Lung (tissue), 12 donors: ENCODE measurements around the gene GJA9. TPM values are rescaled to one million over a fixed set of nuclear protein-coding genes. Genes with fewer than 3 reads are reported as not detected.
A peak's percentile ranks its signal among the peaks of the same experiment; 100 is the strongest.

Experiments used
- ATAC-seq: fragments of 200-7000 bp; cut with Tn5 transposase; one replicate; pipeline ENCODE4 v1.9.1; 2020; ENCODE audit warnings: moderate number of reproducible peaks; ENCODE audit not compliant: insufficient read depth, low FRiP score
- DNase-seq, 3 donors: peaks; one replicate each; pipeline ENCODE4 v3.0.0-alpha.2; 2013 to 2017
- H3K27ac ChIP-seq, 2 donors: one replicate each; pipeline ENCODE4 v1.5.1; 2013; ENCODE audit warnings: mild to moderate bottlenecking in 2 of 2, moderate library complexity in 2 of 2, control low read depth in 1 of 2, inconsistent platforms in 1 of 2, low read depth in 1 of 2, low read length in 1 of 2
- H3K27me3 ChIP-seq, 3 donors: one replicate each; pipeline ENCODE4 v1.5.1; 2013; ENCODE audit warnings: low read length in 2 of 3; ENCODE audit not compliant: control insufficient read depth in 3 of 3, insufficient read depth in 3 of 3
- H3K36me3 ChIP-seq, 4 donors: one replicate each; pipeline ENCODE4 v1.5.1; 2013; ENCODE audit warnings: low read length in 4 of 4, mild to moderate bottlenecking in 1 of 4, moderate library complexity in 1 of 4; ENCODE audit not compliant: control insufficient read depth in 4 of 4, insufficient read depth in 4 of 4
- H3K4me1 ChIP-seq, 5 donors: one replicate each; pipeline ENCODE4 v1.5.1; 2013; ENCODE audit warnings: low read length in 5 of 5, mild to moderate bottlenecking in 2 of 5, moderate library complexity in 1 of 5; ENCODE audit not compliant: control insufficient read depth in 5 of 5, insufficient read depth in 5 of 5
- H3K4me3 ChIP-seq: one replicate; pipeline ENCODE4 v1.5.1; 2013; ENCODE audit warnings: mild to moderate bottlenecking, control low read depth, moderate library complexity
- H3K9ac ChIP-seq, 2 donors: one replicate each; pipeline ENCODE4 v1.5.1; 2013; ENCODE audit warnings: low read length in 2 of 2, control low read depth in 1 of 2; ENCODE audit not compliant: insufficient read depth in 1 of 2
- H3K9me3 ChIP-seq, 4 donors: one replicate each; pipeline ENCODE4 v1.5.1; 2013; ENCODE audit warnings: low read length in 3 of 4, mild to moderate bottlenecking in 1 of 4, moderate library complexity in 1 of 4; ENCODE audit not compliant: control insufficient read depth in 4 of 4, insufficient read depth in 3 of 4
- CTCF ChIP-seq: IDR thresholded peaks from 2 replicates; pipeline ENCODE4 v1.5.1; 2012; ENCODE audit warnings: mild to moderate bottlenecking; ENCODE audit errors: control extremely low read depth, extremely low read depth
- WGBS, 2 donors: extraction: QIAGEN DNeasy Blood & Tissue Kit; methylation state at CpG; one replicate each; pipeline ENCODE4 v1.1.7; 2013; 5-methylcytosine and 5-hydroxymethylcytosine counted together
- polyA plus RNA-seq, 2 donors: library from polyadenylated mRNA; stranded (reverse); fragments of 200-250 nt; gene quantifications; one replicate each; pipeline ENCODE4 v1.2.1, GENCODE V29; 2013
- total RNA-seq, 2 donors: library from RNA; depleted of rRNA in 1 of 2; stranded (reverse); fragments of >200 nt in 1 of 2; gene quantifications; one replicate each; pipeline ENCODE4 v1.2.1, GENCODE V29; 2014 to 2021
- donor health status: control.
- donor health status: control.
- donor health status: Bipolar disorder and iron deficiency.
- donor health status: healthy.
- donor health status: DM: yes; HTN: yes; CAD: no.

Gene GJA9
- total and polyA plus RNA-seq, 4 donors: 0.04 to 0.05 TPM; not detected in 2

- Histone ChIP-seq H3K4me3 (peak within 1 kb of the TSS; percentile 96), H3K27ac (peak within 1 kb of the TSS; percentile 87 to 93), H3K36me3 (peaks cover 7 to 26% (median 9%) of the 10 kb centered on the region in 4 donors), H3K27me3 (no peaks in the 10 kb centered on the region), H3K9me3 (no peaks in the 10 kb centered on the region), H3K9ac (peak within 1 kb of the TSS; percentile 39 to 91), H3K4me1 (peaks cover 0 to 19% (median 10%) of the 10 kb centered on the region in 5 donors)
- WGBS, 2 donors: 0% methylated on average over 40 to 70 of the region's 70 CpGs
- DNase-seq (peak; percentile 99), ATAC-seq (peak; percentile 94)
- no peak for TF ChIP-seq CTCF
These were observed 21.6 kb downstream of the GJA9 start, which contains the start of gene RRAGC for GRCh38 chr1:38859561-38860453. Gene RRAGC, minus strand, starts transcription at chr1:38859772. Its CDS starts 126 bp downstream, at chr1:38859646.

- WGBS, 2 donors: 1% methylated on average over 36 to 51 of the region's 51 CpGs
- H3K4me3 ChIP-seq: peak overlapping the region; percentile 96
- peak; percentile 48 for ATAC-seq
- no peaks in the 10 kb centered on the region for H3K27me3 ChIP-seq
- peak in 2 of 3 donors; percentile 18 to 38 for DNase-seq
- H3K9me3 ChIP-seq: no peaks in the 10 kb centered on the region
- peaks cover 7 to 25% (median 10%) of the 10 kb centered on the region in 4 donors for H3K36me3 ChIP-seq
- TF ChIP-seq CTCF: no peak
- H3K27ac ChIP-seq: peak overlapping the region; percentile 87 to 93
- H3K9ac ChIP-seq: peak overlapping the region; percentile 39 to 91
- H3K4me1 ChIP-seq: peaks cover 0 to 19% (median 10%) of the 10 kb centered on the region in 5 donors
These were observed 22.4 kb downstream of the GJA9 start for GRCh38 chr1:38858833-38859560.

GRCh38 chr1:38852780-38853179, 28.6 kb downstream of the GJA9 start:
- no peak overlapping the region for H3K9ac ChIP-seq
- 65 to 73% methylated on average over 4 of the region's 4 CpGs for WGBS, 2 donors
- no peak for TF ChIP-seq CTCF
- DNase-seq: no peak
- H3K4me3 ChIP-seq: no peak overlapping the region
- no peaks in the 10 kb centered on the region for H3K9me3 ChIP-seq
- H3K4me1 ChIP-seq: peaks cover 0 to 9% (median 0%) of the 10 kb centered on the region in 5 donors
- no peaks in the 10 kb centered on the region for H3K27me3 ChIP-seq
- no peak for ATAC-seq
- H3K27ac ChIP-seq: no peak overlapping the region
- H3K36me3 ChIP-seq: peaks cover 7 to 29% (median 24%) of the 10 kb centered on the region in 4 donors
